Neural cell (in vitro differentiated cells): ENCODE measurements around the gene TBCA. TPM values are rescaled to one million over a fixed set of nuclear protein-coding genes. Genes with fewer than 3 reads are reported as not detected.

ENCODE experiments used
- H2AFZ ChIP-seq: fragments of 200-600, 300-800 bp; sonication (generic), shearing (Covaris generic); 2 replicates; pipeline ENCODE4 v1.6.0; 2014; ENCODE audit warnings: low read depth, mild to moderate bottlenecking, antibody characterized with exemption, low read length, moderate library complexity
- H3F3A ChIP-seq: fragments of 200-600 bp; shearing (Covaris generic); 2 replicates; pipeline ENCODE4 v1.6.1; 2016; ENCODE audit warnings: mild to moderate bottlenecking, moderate library complexity, mixed read lengths, antibody characterized with exemption, low read length; ENCODE audit not compliant: insufficient read depth, poor library complexity, severe bottlenecking
- H3K27ac ChIP-seq: fragments of 200-600, 300-800 bp; sonication (generic), shearing (Covaris generic); 2 replicates; pipeline ENCODE4 v1.5.1; 2014; ENCODE audit warnings: mild to moderate bottlenecking, low read length, moderate library complexity
- H3K27me3 ChIP-seq: fragments of 300-800, 200-600 bp; sonication (generic), shearing (Covaris generic); 2 replicates; pipeline ENCODE4 v1.6.0; 2014; ENCODE audit warnings: mild to moderate bottlenecking, low read depth, low read length, moderate library complexity; ENCODE audit not compliant: insufficient read depth
- H3K36me3 ChIP-seq: fragments of 300-800, 200-600 bp; sonication (generic), shearing (Covaris generic); 2 replicates; pipeline ENCODE4 v1.5.1; 2014; ENCODE audit warnings: mild to moderate bottlenecking, antibody characterized with exemption, low read length, moderate library complexity; ENCODE audit not compliant: insufficient read depth
- H3K4me2 ChIP-seq: fragments of 300-800, 200-600 bp; sonication (generic), shearing (Covaris generic); 2 replicates; pipeline ENCODE4 v1.6.0; 2014; ENCODE audit warnings: mild to moderate bottlenecking, low read length
- H3K4me3 ChIP-seq: fragments of 300-800, 200-600 bp; sonication (generic), shearing (Covaris generic); 2 replicates; pipeline ENCODE4 v1.5.1; 2014; ENCODE audit warnings: mild to moderate bottlenecking, low read length, moderate library complexity
- H3K79me2 ChIP-seq: fragments of 200-600 bp; shearing (Covaris generic); replicated peaks from 2 replicates; pipeline ENCODE4 v1.6.0; 2014; ENCODE audit warnings: mild to moderate bottlenecking, low read length, moderate library complexity; ENCODE audit not compliant: insufficient read depth
- H3K9ac ChIP-seq: fragments of 300-800, 200-600 bp; sonication (generic), shearing (Covaris generic); 2 replicates; pipeline ENCODE4 v1.6.1; 2016; ENCODE audit warnings: mild to moderate bottlenecking, low read length, mixed read lengths
- H3K9me2 ChIP-seq: fragments of 200-600 bp; shearing (Covaris generic); 2 replicates; pipeline ENCODE4 v1.6.1; 2016; ENCODE audit warnings: mild to moderate bottlenecking, low read length, mixed read lengths; ENCODE audit not compliant: insufficient read depth
- H3K9me3 ChIP-seq: fragments of 200-600, 300-800 bp; sonication (generic), shearing (Covaris generic); 2 replicates; pipeline ENCODE4 v1.6.1; 2016; ENCODE audit warnings: mild to moderate bottlenecking, mixed run types, low read length, moderate library complexity, mixed read lengths
- H4K20me1 ChIP-seq: fragments of 200-600 bp; shearing (Covaris generic); 2 replicates; pipeline ENCODE4 v1.6.1; 2016; ENCODE audit warnings: mild to moderate bottlenecking, mixed run types; ENCODE audit not compliant: insufficient read depth
- EP300 ChIP-seq: fragments of 450-650 bp; conservative IDR thresholded peaks from 2 replicates; pipeline ENCODE4 v1.6.1; 2014; ENCODE audit warnings: antibody characterized with exemption, mild to moderate bottlenecking, moderate library complexity; ENCODE audit not compliant: poor library complexity, severe bottlenecking
- EZH2 ChIP-seq: fragments of 200-600, 300-800 bp; shearing (Covaris generic), sonication (generic); IDR thresholded peaks from 2 replicates; pipeline ENCODE4 v1.6.1; 2014; ENCODE audit warnings: antibody characterized with exemption, low read length, borderline replicate concordance, mild to moderate bottlenecking; ENCODE audit not compliant: insufficient read depth, poor library complexity, severe bottlenecking
- MXI1 ChIP-seq: fragments of 450-650 bp; conservative IDR thresholded peaks from 2 replicates; pipeline ENCODE4 v1.6.1; 2014; ENCODE audit warnings: antibody characterized with exemption, mild to moderate bottlenecking; ENCODE audit not compliant: poor library complexity, severe bottlenecking
- POLR2AphosphoS5 ChIP-seq: IDR thresholded peaks from 2 replicates; pipeline ENCODE4 v1.6.1; 2012
- RAD21 ChIP-seq: fragments of 450-650 bp; conservative IDR thresholded peaks from 2 replicates; pipeline ENCODE4 v1.6.1; 2014; ENCODE audit warnings: antibody characterized with exemption, mild to moderate bottlenecking, moderate library complexity
- REST ChIP-seq: IDR thresholded peaks from 2 replicates; pipeline ENCODE4 v1.6.1; 2012; ENCODE audit warnings: borderline replicate concordance
- SMC3 ChIP-seq: fragments of 450-650 bp; conservative IDR thresholded peaks from 2 replicates; pipeline ENCODE4 v1.6.1; 2014; ENCODE audit warnings: antibody characterized with exemption, mild to moderate bottlenecking, moderate library complexity; ENCODE audit not compliant: poor library complexity
- TAF1 ChIP-seq: IDR thresholded peaks from 2 replicates; pipeline ENCODE4 v1.6.1; 2012; ENCODE audit warnings: low read depth
- polyA plus RNA-seq: library from polyadenylated mRNA; depleted of rRNA; stranded (reverse); fragments of >200 nt; gene quantifications from 2 replicates; pipeline ENCODE4 v1.2.3, GENCODE V29; 2014
- TF ChIP-seq, protein P1 (sequence below): fragments of 450-650 bp; IDR thresholded peaks from 2 replicates; pipeline ENCODE4 v1.5.1; 2014; ENCODE audit warnings: antibody characterized with exemption, mild to moderate bottlenecking, moderate library complexity; ENCODE audit not compliant: poor library complexity, severe bottlenecking

The TBCA gene
- polyA plus RNA-seq, 1 donor from 2014 or later: 481 TPM

- Histone ChIP-seq H3K4me2 (no peak overlapping the region), H4K20me1 (no peaks in the 10 kb centered on the region), H3K9me3 (no peaks in the 10 kb centered on the region), H2AFZ (no peak overlapping the region), H3K27ac (no peak overlapping the region), H3K79me2 (peaks cover 27% of the 10 kb centered on the region), H3K9ac (no peak overlapping the region), H3F3A (no peaks in the 10 kb centered on the region), H3K36me3 (no peaks in the 10 kb centered on the region), H3K4me3 (no peak overlapping the region), H3K9me2 (no peaks in the 10 kb centered on the region), H3K27me3 (no peaks in the 10 kb centered on the region)
- TF ChIP-seq POLR2AphosphoS5: no peak
- TF ChIP-seq, protein P1, sequence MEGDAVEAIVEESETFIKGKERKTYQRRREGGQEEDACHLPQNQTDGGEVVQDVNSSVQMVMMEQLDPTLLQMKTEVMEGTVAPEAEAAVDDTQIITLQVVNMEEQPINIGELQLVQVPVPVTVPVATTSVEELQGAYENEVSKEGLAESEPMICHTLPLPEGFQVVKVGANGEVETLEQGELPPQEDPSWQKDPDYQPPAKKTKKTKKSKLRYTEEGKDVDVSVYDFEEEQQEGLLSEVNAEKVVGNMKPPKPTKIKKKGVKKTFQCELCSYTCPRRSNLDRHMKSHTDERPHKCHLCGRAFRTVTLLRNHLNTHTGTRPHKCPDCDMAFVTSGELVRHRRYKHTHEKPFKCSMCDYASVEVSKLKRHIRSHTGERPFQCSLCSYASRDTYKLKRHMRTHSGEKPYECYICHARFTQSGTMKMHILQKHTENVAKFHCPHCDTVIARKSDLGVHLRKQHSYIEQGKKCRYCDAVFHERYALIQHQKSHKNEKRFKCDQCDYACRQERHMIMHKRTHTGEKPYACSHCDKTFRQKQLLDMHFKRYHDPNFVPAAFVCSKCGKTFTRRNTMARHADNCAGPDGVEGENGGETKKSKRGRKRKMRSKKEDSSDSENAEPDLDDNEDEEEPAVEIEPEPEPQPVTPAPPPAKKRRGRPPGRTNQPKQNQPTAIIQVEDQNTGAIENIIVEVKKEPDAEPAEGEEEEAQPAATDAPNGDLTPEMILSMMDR: no peak
- TF ChIP-seq SMC3: no peak
- no peak for TF ChIP-seq REST
- TF ChIP-seq TAF1: no peak
- TF ChIP-seq EP300: no peak
- TF ChIP-seq MXI1: no peak
- no peak for TF ChIP-seq RAD21
Measured at GRCh38 chr5:77748160-77748559, 28.0 kb downstream of the TBCA start.

DNA sequence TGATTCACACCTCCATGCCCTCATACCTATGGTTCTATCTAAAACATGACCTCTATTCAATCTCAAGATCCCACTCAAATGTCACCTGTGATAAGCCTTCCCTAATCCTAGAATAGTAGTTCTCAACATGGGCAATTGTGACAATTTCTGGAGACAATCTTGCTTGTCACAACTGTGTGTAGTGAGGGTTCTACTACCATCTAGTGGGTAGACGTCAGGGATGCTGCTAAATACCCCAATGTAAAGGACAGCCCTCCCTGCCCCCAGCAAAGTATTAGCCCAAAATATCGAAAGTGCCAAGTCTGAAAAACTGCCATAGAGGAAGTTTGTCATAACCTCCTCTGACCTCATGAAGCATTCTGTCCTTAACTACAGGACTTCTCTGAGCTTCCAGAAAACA is 32.0 kb downstream of the TBCA start:
- Histone ChIP-seq H4K20me1 (no peaks in the 10 kb centered on the region), H3K27ac (no peak overlapping the region), H3K4me3 (no peak overlapping the region), H3K9ac (no peak overlapping the region), H3K36me3 (no peaks in the 10 kb centered on the region), H3K4me2 (no peak overlapping the region), H3K27me3 (no peaks in the 10 kb centered on the region), H2AFZ (no peak overlapping the region), H3K9me2 (no peaks in the 10 kb centered on the region), H3F3A (no peaks in the 10 kb centered on the region), H3K79me2 (peaks cover 22% of the 10 kb centered on the region), H3K9me3 (no peaks in the 10 kb centered on the region)
- TF ChIP-seq MXI1 (no peak), RAD21 (no peak), EP300 (no peak), TAF1 (no peak), EZH2 (no peak)
- TF ChIP-seq, protein P1: no peak
